Gastrocnemius medialis (tissue), 4 donors: Measurements from ENCODE around the gene KPNB1. TPM values are rescaled to one million over a fixed set of nuclear protein-coding genes. Genes with fewer than 3 reads are reported as not detected.

ENCODE experiments used
- ATAC-seq, 2 donors: fragments of 150-250 bp; one replicate each; pipeline ENCODE4 v1.9.1; 2016
- DNase-seq, 2 donors: peaks; one replicate each; pipeline ENCODE4 v3.0.0-alpha.2; 2019
- H3K27ac ChIP-seq, 4 donors: fragments of 200-600 bp; sonication (generic); 1 replicate in 1 of 4; 2 replicates in 3 of 4; pipeline ENCODE4 v1.5.1; 2016 to 2018; ENCODE audit warnings: mild to moderate bottlenecking in 2 of 4, moderate library complexity in 1 of 4
- H3K27me3 ChIP-seq, 3 donors: fragments of 200-600 bp; sonication (generic) in 2 of 3; 1 replicate in 1 of 3; 2 replicates in 2 of 3; pipeline versions ENCODE4 v1.5.1 to v1.6.0; 2016 to 2019; ENCODE audit warnings: mild to moderate bottlenecking in 1 of 3, moderate library complexity in 1 of 3
- H3K36me3 ChIP-seq, 2 donors: fragments of 200-600 bp; sonication (generic) in 1 of 2; one replicate each; pipeline ENCODE4 v1.5.1; 2017 to 2018
- H3K4me1 ChIP-seq, 2 donors: fragments of 200-600 bp; sonication (generic) in 1 of 2; one replicate each; pipeline ENCODE4 v1.5.1; 2016 to 2017; ENCODE audit warnings: mild to moderate bottlenecking in 2 of 2
- H3K4me3 ChIP-seq, 4 donors: fragments of 200-600 bp; sonication (generic) in 3 of 4; 1 replicate in 1 of 4; 2 replicates in 3 of 4; pipeline ENCODE4 v1.5.1; 2016 to 2019; ENCODE audit warnings: mild to moderate bottlenecking in 2 of 4
- H3K9me3 ChIP-seq, 3 donors: fragments of 200-600 bp; sonication (generic) in 2 of 3; 1 replicate in 1 of 3; 2 replicates in 2 of 3; pipeline ENCODE4 v1.5.1; 2016 to 2019
- CTCF ChIP-seq, 5 experiments: fragments of 450-650 bp in 3 of 5; fragments of 200-600 bp in 2 of 5; sonication (generic) in 2 of 5; IDR thresholded peaks in 4 of 5; conservative IDR thresholded peaks in 1 of 5; 1 replicate in 4 of 5; 2 replicates in 1 of 5; pipeline ENCODE4 v1.5.1; 2016 to 2019; ENCODE audit warnings: antibody characterized with exemption in 5 of 5, mild to moderate bottlenecking in 3 of 5, moderate library complexity in 3 of 5
- POLR2A ChIP-seq, 2 donors: fragments of 450-650 bp; IDR thresholded peaks; one replicate each; pipeline ENCODE4 v1.6.1; 2017; ENCODE audit warnings: antibody characterized with exemption in 2 of 2, mild to moderate bottlenecking in 2 of 2, moderate library complexity in 2 of 2
- in situ Hi-C, 4 donors: fragments of 200-750 bp; cut with MboI; loops; one replicate each; pipeline versions ENCODE4 v1.15.0 to v1.8.0; 2017; ENCODE audit warnings: low sequenced_read_pairs in 4 of 4
- intact Hi-C: fragments of 100-400 bp; cut with DNase I; formaldehyde crosslinking; loops from one replicate; pipeline ENCODE4 v1.15.1; 2023; ENCODE audit warnings: low total_unique reads
- total RNA-seq, 4 donors: library from RNA; depleted of rRNA; stranded (reverse); fragments of >200 nt; gene quantifications; one replicate each; pipeline versions ENCODE4 v1.1.0 to v1.2.3, GENCODE V29; 2016

The KPNB1 gene
- total RNA-seq, 4 donors from 2014 or later = 170 to 238 (median 211) TPM

DNA sequence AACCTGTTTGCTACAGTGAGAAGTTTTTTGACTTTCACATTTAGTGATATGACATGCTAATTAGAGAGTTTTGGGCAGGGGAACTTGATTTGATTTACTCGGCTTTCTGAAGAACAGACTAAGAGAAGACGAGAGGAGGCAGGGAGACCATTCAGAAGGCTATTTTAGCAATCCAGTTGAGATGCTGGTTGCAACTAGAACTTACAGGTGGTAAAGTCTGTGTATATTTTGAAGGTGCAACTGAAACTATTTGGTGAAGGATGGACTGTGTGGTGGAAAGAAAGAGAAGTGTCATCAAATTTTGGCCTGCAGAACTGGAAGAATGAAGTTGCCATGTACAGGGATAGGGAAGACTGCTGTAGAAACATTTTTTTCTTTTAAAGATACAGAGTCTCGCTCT, 42.2 kb upstream of the KPNB1 start:
- intact Hi-C loops (no loop called here), in situ Hi-C loops (loop anchor here in 2 of 4 donors (25.0 kb wide), 3 partner anchors 95 to 470 kb away; no protein-coding TSS in a partner anchor)
- Histone ChIP-seq H3K27me3 (no peaks in the 10 kb centered on the region), H3K9me3 (no peaks in the 10 kb centered on the region), H3K4me3 (no peak overlapping the region), H3K27ac (peak overlapping the region in 1 of 4 donors; percentile 5), H3K36me3 (peaks cover 0 to 84% of the 10 kb centered on the region in 2 donors), H3K4me1 (peaks cover 5 to 7% of the 10 kb centered on the region in 2 donors)
- ATAC-seq (no peak), DNase-seq (no peak)
- no peak for TF ChIP-seq POLR2A (IDR thresholded peaks at IDR 0.05)
- no peak for TF ChIP-seq CTCF (IDR thresholded peaks at IDR 0.05 in 4 of 5, conservative IDR thresholded peaks at IDR 0.05 in 1 of 5)

- in situ Hi-C loops = loop anchor here in 3 of 4 donors (10.0 to 25.0 kb wide), 4 partner anchors 99 to 474 kb away; no protein-coding TSS in a partner anchor
- Histone ChIP-seq H3K9me3 (no peaks in the 10 kb centered on the region), H3K36me3 (peaks cover 0 to 73% of the 10 kb centered on the region in 2 donors), H3K27me3 (no peaks in the 10 kb centered on the region), H3K4me3 (no peak overlapping the region), H3K4me1 (no peaks in the 10 kb centered on the region), H3K27ac (peak overlapping the region in 3 of 4 donors; percentile 7 to 52 (median 9))
- TF ChIP-seq CTCF (IDR thresholded peaks at IDR 0.05 in 4 of 5, conservative IDR thresholded peaks at IDR 0.05 in 1 of 5) (no peak), POLR2A (IDR thresholded peaks at IDR 0.05) (no peak)
- ATAC-seq (no peak), DNase-seq (no peak)
- intact Hi-C loops = no loop called here
These were observed 38.1 kb upstream of the KPNB1 start for GRCh38 chr17:47611372-47612350.

- ATAC-seq (peak in 1 of 2 donors; percentile 52), DNase-seq (no peak)
- in situ Hi-C loops (loop anchor here in 3 of 4 donors (5.0 to 25.0 kb wide), 5 partner anchors 104 to 479 kb away; no protein-coding TSS in a partner anchor), intact Hi-C loops (loop anchor here (5.0 kb wide), 2 partner anchors 114 to 254 kb away; no protein-coding TSS in a partner anchor)
- TF ChIP-seq CTCF (IDR thresholded peaks at IDR 0.05 in 4 of 5, conservative IDR thresholded peaks at IDR 0.05 in 1 of 5) = peak; percentile 73 to 79 (median 75)
- no peak for TF ChIP-seq POLR2A (IDR thresholded peaks at IDR 0.05)
- H3K4me3 ChIP-seq = no peak overlapping the region
- peaks cover 12 to 19% of the 10 kb centered on the region in 2 donors for H3K4me1 ChIP-seq
- no peaks in the 10 kb centered on the region for H3K27me3 ChIP-seq
- peaks cover 0 to 69% of the 10 kb centered on the region in 2 donors for H3K36me3 ChIP-seq
- no peaks in the 10 kb centered on the region for H3K9me3 ChIP-seq
- H3K27ac ChIP-seq = peak overlapping the region in 2 of 4 donors; percentile 26 to 32
These were observed 33.8 kb upstream of the KPNB1 start for GRCh38 chr17:47615766-47616424.

- DNase-seq (no peak), ATAC-seq (no peak)
- H3K4me3 ChIP-seq = no peak overlapping the region
- H3K27ac ChIP-seq = peak overlapping the region in 3 of 4 donors; percentile 78 to 88 (median 81)
- H3K36me3 ChIP-seq = peaks cover 0 to 55% of the 10 kb centered on the region in 2 donors
- in situ Hi-C loops = loop anchor here in 3 of 4 donors (5.0 to 25.0 kb wide), 5 partner anchors 106 to 481 kb away; no protein-coding TSS in a partner anchor
- no peaks in the 10 kb centered on the region for H3K27me3 ChIP-seq
- intact Hi-C loops = loop anchor here (5.0 kb wide), 2 partner anchors 116 to 256 kb away; no protein-coding TSS in a partner anchor
- TF ChIP-seq POLR2A (IDR thresholded peaks at IDR 0.05) = no peak
- peak in 1 of 5 experiments; percentile 22 for TF ChIP-seq CTCF (IDR thresholded peaks at IDR 0.05 in 4 of 5, conservative IDR thresholded peaks at IDR 0.05 in 1 of 5)
- H3K9me3 ChIP-seq = no peaks in the 10 kb centered on the region
- peaks cover 30 to 40% of the 10 kb centered on the region in 2 donors for H3K4me1 ChIP-seq
These were observed 31.3 kb upstream of the KPNB1 start for GRCh38 chr17:47618410-47618809.
